K562 (cell line): ENCODE results near the gene TCOF1.

Experiments used
- ATF2 ChIP-seq: sonication (generic); formaldehyde crosslinking; IDR thresholded peaks from 2 replicates; pipeline ENCODE4 v1.8.1; 2022; ENCODE audit warnings: missing genetic modification reagents
- CTCF ChIP-seq, 3 experiments: IDR thresholded peaks in 2 of 3; conservative IDR thresholded peaks in 1 of 3; 2 replicates each; pipeline ENCODE4 v1.5.1; 2011 to 2012; ENCODE audit warnings: low read length in 3 of 3, mild to moderate bottlenecking in 3 of 3, control low read depth in 2 of 3, improper control_type of control experiment in 1 of 3, inconsistent platforms in 1 of 3, low read depth in 1 of 3, mixed read lengths in 1 of 3, moderate library complexity in 1 of 3; ENCODE audit not compliant: insufficient read depth in 2 of 3
- PML ChIP-seq: IDR thresholded peaks from 2 replicates; pipeline ENCODE4 v1.6.1; 2012; ENCODE audit warnings: low read length, inconsistent platforms
- POLR2A ChIP-seq: fragments of 450-650 bp; conservative IDR thresholded peaks from 2 replicates; pipeline ENCODE4 v1.6.1; 2016
- POLR2AphosphoS5 ChIP-seq: IDR thresholded peaks from 2 replicates; pipeline ENCODE4 v1.6.1; 2011; ENCODE audit warnings: mild to moderate bottlenecking, low read depth, low read length, moderate library complexity; ENCODE audit not compliant: control insufficient read depth, insufficient read depth
- RNF2 ChIP-seq: sonication (generic); IDR thresholded peaks from 2 replicates; pipeline ENCODE4 v1.6.1; 2016
- SMARCE1 ChIP-seq: fragments of 450-650 bp; IDR thresholded peaks from 2 replicates; pipeline ENCODE4 v1.7.1; 2016; ENCODE audit warnings: mild to moderate bottlenecking
- TAF1 ChIP-seq: IDR thresholded peaks from 2 replicates; pipeline ENCODE4 v1.6.1; 2011; ENCODE audit warnings: mild to moderate bottlenecking, low read length, moderate library complexity; ENCODE audit not compliant: insufficient read depth, control insufficient read depth, severe bottlenecking; ENCODE audit errors: extremely low read depth
- TCF7L2 ChIP-seq: fragments of 150-350 bp; IDR thresholded peaks from 2 replicates; pipeline ENCODE4 v1.6.1; 2016; ENCODE audit warnings: low read depth, mild to moderate bottlenecking, low read length, moderate library complexity
- ZNF253 ChIP-seq: fragments of 250-450 bp; sonication (Bioruptor Pico); conservative IDR thresholded peaks from 2 replicates; pipeline ENCODE4 v1.6.1; 2021; ENCODE audit warnings: mild to moderate bottlenecking
- ZNF76 ChIP-seq: fragments of 250-450 bp; sonication (Bioruptor Pico); IDR thresholded peaks from 2 replicates; pipeline ENCODE4 v1.4.0; 2020; ENCODE audit warnings: mild to moderate bottlenecking, moderate library complexity, borderline replicate concordance
- TF ChIP-seq, protein P1 (sequence below): fragments of 450-650 bp; IDR thresholded peaks from 2 replicates; pipeline ENCODE4 v1.6.1; 2018; ENCODE audit warnings: mild to moderate bottlenecking, low read depth; ENCODE audit not compliant: partially characterized antibody
- TF ChIP-seq, protein P2 (sequence below): sonication (generic); formaldehyde crosslinking; IDR thresholded peaks from 2 replicates; pipeline ENCODE4 v1.9.0; 2022; ENCODE audit warnings: mild to moderate bottlenecking, missing genetic modification reagents

- TF ChIP-seq POLR2AphosphoS5 = no peak
- no peak for TF ChIP-seq RNF2
- TF ChIP-seq CTCF (IDR thresholded peaks at IDR 0.05 in 2 of 3, conservative IDR thresholded peaks at IDR 0.05 in 1 of 3; ENCODE audit: insufficient read depth in 2 of 3, low read depth in 1 of 3, low read length in 3 of 3) = no peak
- TF ChIP-seq TAF1 = no peak
- TF ChIP-seq, protein P1, sequence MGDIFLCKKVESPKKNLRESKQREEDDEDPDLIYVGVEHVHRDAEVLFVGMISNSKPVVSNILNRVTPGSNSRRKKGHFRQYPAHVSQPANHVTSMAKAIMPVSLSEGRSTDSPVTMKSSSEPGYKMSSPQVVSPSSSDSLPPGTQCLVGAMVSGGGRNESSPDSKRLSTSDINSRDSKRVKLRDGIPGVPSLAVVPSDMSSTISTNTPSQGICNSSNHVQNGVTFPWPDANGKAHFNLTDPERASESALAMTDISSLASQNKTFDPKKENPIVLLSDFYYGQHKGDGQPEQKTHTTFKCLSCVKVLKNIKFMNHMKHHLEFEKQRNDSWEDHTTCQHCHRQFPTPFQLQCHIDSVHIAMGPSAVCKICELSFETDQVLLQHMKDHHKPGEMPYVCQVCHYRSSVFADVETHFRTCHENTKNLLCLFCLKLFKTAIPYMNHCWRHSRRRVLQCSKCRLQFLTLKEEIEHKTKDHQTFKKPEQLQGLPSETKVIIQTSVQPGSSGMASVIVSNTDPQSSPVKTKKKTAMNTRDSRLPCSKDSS = no peak
- no peak for TF ChIP-seq POLR2A
- no peak for TF ChIP-seq ATF2 (CRISPR knock-in tag)
- no peak for TF ChIP-seq TCF7L2
- TF ChIP-seq ZNF253 (CRISPR knock-in tag) = no peak
- TF ChIP-seq ZNF76 (CRISPR knock-in tag) = no peak
- no peak for TF ChIP-seq PML
- TF ChIP-seq SMARCE1 = no peak
- TF ChIP-seq, protein P2, sequence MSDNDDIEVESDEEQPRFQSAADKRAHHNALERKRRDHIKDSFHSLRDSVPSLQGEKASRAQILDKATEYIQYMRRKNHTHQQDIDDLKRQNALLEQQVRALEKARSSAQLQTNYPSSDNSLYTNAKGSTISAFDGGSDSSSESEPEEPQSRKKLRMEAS (CRISPR knock-in tag) = no peak
Measured at GRCh38 chr5:150377964-150378694, 20.6 kb downstream of the TCOF1 start.
